GM12872 (cell line): ENCODE results near the gene TRPC4AP.

Experiments used
- CTCF ChIP-seq: IDR thresholded peaks from 3 replicates; pipeline ENCODE4 v1.5.1; 2011; ENCODE audit warnings: low read depth, mild to moderate bottlenecking, low read length, moderate library complexity; ENCODE audit not compliant: insufficient read depth

TRPC4AP gene

GRCh38 chr20:34985461-34986310 is 106.9 kb downstream of the TRPC4AP start:
- TF ChIP-seq CTCF: no peak

GRCh38 chr20:34984756-34985261 is 107.8 kb downstream of the TRPC4AP start:
- no peak for TF ChIP-seq CTCF

GRCh38 chr20:34983995-34984735 is 108.4 kb downstream of the TRPC4AP start:
- TF ChIP-seq CTCF: no peak

GRCh38 chr20:34983089-34983820 is 109.4 kb downstream of the TRPC4AP start:
- TF ChIP-seq CTCF: no peak

- TF ChIP-seq CTCF: no peak
Observed at GRCh38 chr20:34982270-34983088, 110.1 kb downstream of the TRPC4AP start.

- no peak for TF ChIP-seq CTCF
Observed at GRCh38 chr20:34980543-34981233, 111.9 kb downstream of the TRPC4AP start.
